ENCODE data around the gene PNLDC1.

DNA sequence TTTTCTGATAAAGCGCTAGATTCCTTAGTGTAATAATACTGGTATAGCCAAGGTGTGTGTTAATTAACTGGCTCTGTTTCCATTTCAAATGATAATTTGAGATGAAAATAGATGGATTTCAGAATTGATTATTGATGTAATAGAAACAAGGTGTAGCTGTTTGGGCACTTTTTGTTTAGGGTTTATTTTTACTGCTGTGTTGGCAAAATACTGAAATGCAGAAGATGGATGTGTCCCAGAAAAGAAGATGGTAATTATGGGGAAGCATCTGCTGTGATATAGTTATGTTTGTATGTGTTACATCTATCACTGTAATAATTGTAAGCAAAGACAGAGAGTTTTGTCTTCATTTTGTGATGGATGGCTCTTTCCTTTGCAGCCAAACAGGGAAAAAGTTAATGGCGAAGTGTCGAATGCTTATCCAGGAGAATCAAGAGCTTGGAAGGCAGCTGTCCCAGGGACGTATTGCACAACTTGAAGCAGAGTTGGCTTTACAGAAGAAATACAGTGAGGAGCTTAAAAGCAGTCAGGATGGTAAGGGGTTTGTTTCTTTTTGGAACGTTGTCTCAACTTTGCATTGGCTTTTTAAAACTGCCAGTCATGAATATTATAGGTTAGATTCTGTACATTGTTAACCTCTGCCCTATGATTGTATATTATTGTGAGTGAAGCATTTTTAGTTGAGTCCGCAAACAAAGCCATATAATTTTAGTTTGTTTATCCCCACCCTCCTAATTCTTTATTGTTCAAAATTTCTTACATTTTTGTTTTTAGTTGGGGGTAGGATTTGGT, 46.8 kb upstream of the PNLDC1 start:
- TF ChIP-seq, protein P1, sequence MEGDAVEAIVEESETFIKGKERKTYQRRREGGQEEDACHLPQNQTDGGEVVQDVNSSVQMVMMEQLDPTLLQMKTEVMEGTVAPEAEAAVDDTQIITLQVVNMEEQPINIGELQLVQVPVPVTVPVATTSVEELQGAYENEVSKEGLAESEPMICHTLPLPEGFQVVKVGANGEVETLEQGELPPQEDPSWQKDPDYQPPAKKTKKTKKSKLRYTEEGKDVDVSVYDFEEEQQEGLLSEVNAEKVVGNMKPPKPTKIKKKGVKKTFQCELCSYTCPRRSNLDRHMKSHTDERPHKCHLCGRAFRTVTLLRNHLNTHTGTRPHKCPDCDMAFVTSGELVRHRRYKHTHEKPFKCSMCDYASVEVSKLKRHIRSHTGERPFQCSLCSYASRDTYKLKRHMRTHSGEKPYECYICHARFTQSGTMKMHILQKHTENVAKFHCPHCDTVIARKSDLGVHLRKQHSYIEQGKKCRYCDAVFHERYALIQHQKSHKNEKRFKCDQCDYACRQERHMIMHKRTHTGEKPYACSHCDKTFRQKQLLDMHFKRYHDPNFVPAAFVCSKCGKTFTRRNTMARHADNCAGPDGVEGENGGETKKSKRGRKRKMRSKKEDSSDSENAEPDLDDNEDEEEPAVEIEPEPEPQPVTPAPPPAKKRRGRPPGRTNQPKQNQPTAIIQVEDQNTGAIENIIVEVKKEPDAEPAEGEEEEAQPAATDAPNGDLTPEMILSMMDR (conservative IDR thresholded peaks at IDR 0.05; ENCODE audit: low read length) = no peak
- TF ChIP-seq EZH2phosphoT487 (IDR thresholded peaks at IDR 0.05; ENCODE audit: borderline replicate concordance) = no peak

Data from Loucy (cell line).